ENCODE data around the gene PPFIA2.
"Not testable (repeated sequence)": the region's sequence is repeated elsewhere in the genome, so short reads cannot be mapped to it uniquely, and the experiment has no call there.

PPFIA2 gene

DNA sequence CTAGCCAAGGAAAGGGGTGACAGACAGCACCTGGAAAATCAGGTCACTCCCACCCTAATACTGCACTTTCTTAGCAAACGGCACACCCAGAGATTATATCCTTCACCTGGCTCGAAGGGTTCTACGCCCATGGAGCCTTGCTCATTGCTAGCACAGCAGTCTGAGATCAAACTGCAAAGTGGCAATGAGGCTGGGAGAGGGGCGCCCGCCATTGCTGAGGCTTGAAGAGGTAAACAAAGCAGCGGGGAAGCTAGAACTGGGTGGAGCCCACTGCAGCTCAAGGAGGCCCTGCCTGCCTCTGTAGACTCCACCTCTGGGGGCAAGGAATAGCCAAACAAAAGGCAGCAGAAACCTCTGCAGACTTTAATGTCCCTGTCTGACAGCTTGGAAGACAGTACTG lies 99.8 kb downstream of the PPFIA2 start:
- DNase-seq, result not testable (repeated sequence)

- peak; percentile 21 for DNase-seq
Measured at GRCh38 chr12:81644503-81644902, 114.6 kb downstream of the PPFIA2 start.

- no peak for DNase-seq
Measured at GRCh38 chr12:81639196-81639595, 120.0 kb downstream of the PPFIA2 start.

- no peak for DNase-seq
Measured at GRCh38 chr12:81633127-81633526, 126.0 kb downstream of the PPFIA2 start.

DNA sequence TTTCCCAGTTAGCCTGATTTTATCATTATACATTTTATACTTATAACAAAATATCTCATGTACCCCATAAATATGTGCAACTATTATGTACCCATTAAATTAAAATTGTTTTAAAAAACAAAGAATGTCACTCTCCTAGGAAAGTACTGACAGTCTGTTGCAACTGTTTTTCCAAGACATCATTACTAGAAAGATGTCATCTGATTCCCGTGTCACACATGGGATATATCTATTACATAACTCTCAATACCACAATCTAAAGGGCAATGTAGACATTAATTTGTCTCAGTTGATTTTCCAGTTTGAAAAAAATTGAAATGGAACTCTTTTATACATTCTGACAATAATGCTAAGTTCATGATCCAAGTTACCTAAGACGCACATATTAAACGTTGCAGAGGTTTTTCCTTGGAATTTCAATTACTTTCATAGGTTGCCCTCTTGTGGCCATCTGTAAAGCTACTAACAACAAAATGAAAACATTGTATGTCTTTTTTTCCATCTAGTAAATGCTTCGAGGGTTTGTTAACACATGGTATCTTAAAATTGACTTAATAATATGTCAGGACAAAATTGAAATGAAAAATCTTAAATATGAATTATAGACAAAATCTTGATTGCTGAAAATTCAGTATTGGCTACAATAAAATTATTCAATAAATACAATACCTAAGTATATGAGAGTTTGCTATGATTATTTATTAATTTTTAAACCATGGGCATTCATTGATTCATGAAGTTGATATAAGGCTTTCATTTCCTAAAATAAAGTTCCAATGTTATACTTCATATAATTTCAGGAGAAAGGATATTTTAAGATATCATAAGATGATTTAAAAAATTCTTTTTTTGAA lies 131.6 kb downstream of the PPFIA2 start:
- DNase-seq, result peak; percentile 2

- no peak for DNase-seq
Measured at GRCh38 chr12:81626406-81626805, 132.7 kb downstream of the PPFIA2 start.

- DNase-seq, result no peak
Measured at GRCh38 chr12:81617915-81618314, 141.2 kb downstream of the PPFIA2 start.

DNA sequence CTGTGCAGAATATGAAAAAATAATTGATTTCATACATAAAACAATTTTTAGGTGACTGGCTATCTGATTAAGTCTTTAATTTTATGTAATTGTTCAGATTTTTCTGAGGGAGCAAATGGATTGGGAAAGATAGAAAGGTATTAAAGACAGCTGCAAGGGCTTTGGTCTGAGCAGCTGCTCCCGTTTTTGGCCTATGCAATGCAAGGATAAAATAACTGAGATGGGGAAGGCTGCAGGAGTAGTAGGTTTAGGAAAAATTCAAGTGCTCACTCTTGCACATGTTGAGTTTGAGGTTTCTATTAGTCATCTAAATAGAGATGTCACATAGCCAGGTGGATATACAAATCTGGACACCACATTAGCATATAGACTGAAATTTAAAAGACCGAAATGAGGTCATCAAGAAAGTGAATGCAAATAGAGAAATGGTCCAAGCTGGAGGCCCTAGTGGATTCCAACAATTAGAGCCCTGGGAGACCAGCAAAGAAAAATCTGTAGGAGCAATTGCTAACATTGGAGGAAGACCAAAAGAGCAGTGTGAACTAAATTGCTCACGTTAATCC lies 144.0 kb downstream of the PPFIA2 start:
- DNase-seq, result no peak

DNA sequence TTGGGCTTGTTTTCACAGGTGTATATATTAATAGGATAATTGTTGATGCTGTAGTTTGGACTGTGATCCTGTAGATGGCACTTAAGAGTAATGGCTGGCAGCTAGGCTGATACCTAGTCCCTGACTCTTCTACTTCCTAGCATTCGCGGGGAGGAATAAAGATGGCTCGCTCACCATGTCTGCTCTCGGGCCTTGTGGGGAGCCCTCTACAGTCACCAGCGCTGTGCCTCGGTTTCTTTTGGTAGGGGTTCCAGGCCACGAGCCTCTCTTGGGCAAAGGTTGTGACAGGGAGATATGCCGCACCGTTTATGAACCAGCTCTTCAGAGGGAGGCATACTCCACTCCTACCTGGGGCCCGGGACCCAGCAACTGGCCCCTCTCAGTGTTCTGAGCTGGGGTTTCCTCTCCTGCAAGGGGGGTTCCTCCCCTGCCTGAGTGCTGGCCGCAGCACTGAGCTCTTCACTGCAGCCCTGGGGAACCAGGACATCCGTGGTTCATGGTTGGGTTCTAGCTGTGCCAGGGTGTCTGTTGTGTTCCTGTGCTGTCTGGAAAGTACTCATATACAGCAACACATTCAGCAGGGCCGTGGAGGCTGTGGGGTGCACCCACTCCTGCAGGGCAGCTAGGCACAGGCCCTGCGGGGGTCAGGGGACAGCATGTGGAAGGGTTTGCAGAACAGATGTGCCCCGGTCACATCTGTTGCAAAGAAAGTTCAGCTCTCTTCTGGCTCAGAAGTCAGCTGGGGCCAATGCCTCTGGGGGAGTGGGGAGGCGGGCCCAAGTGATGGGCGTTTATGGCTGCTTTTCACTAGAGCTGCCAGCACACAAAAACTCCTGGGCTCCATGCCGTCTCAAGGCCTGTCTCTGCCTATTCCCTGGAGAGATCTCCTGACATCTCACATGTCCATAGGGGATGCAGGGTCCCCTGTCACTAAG lies 147.9 kb downstream of the PPFIA2 start:
- DNase-seq, result no peak

GRCh38 chr12:81597928-81598604 lies 161.1 kb downstream of the PPFIA2 start:
- no peak for DNase-seq

DNA sequence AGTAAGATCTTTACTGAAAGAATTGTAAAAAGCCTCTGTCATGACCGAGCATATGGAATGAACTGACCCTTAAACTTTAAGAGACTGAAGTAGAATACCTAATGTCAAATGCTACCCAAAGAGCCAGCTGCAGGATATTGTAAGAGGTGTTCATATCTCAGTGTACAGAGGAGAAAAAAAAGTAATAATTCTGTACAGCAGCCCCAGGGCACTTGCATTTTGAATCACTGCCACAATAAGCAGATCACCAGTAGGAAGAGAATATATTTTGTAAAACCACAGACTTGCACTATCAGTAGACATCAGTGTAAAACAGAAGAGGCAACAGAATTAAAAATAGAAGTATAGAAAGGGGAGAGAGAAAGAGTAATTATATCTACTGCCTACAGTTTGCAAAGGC lies 162.6 kb downstream of the PPFIA2 start:
- no peak for DNase-seq

DNA sequence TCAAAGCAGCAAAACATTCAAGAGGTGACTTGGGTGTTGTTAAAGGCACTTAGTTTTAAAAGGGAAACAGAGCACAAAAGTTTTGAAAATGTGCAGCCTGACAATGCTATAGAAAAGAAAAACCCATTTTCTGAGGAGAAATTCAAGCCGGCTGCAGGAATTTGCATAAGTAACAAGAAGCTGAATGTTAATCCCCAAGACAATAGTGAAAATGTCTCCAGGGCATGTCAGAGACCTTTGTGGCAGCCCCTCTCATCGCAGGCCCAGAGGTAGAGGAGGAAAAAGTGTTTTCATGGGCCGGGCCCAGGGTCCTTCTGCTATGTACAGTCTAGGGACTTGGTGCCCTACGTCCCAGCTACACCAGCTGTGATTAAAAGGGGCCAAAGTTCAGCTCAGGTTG lies 167.9 kb downstream of the PPFIA2 start:
- no peak for DNase-seq

DNA sequence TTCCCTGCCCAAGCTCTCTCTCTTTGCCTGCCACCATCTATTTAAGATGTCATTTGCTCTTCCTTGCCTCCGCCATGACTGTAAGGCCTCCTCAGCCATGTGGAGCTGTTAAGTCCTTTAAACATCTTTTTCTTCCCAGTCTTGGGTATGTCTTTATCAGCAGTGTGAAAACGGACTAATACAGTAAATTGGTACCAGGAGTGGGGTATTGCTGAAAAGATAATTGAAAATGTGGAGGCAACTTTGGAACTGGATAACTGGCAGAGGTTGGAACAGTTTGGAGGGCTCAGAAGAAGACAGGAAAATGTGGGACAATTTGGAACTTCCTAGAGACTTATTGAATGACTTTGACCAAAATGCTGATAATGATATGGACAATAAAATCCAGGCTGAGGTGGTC lies 168.4 kb downstream of the PPFIA2 start:
- not testable (repeated sequence) for DNase-seq

- DNase-seq, result no peak
Measured at GRCh38 chr12:81588235-81589008, 170.7 kb downstream of the PPFIA2 start.

DNA sequence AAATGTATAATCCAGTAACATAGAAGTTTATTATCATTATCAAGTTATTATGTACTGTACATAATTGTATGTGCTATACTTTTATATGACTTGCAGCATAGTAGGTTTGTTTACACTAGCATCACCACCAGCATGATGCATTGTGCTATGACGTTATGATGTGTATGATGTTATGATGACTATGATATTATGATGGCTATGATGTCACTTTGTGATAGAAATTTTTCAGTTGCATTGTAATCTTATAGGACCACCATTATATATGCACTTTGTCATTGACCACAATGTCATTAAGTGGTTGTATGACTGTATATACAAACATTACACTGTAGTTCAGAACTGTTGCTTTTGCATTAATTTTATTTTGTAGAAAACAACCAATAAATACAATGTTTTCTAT lies 173.4 kb downstream of the PPFIA2 start:
- no peak for DNase-seq

- DNase-seq, result no peak
Measured at GRCh38 chr12:81573228-81573627, 185.9 kb downstream of the PPFIA2 start.

- DNase-seq, result no peak
Measured at GRCh38 chr12:81572411-81572810, 186.7 kb downstream of the PPFIA2 start.

GRCh38 chr12:81570234-81570633 lies 188.9 kb downstream of the PPFIA2 start:
- no peak for DNase-seq

GRCh38 chr12:81564237-81564636 lies 194.9 kb downstream of the PPFIA2 start:
- no peak for DNase-seq

- no peak for DNase-seq
Measured at GRCh38 chr12:81558031-81558430, 201.1 kb downstream of the PPFIA2 start.

DNA sequence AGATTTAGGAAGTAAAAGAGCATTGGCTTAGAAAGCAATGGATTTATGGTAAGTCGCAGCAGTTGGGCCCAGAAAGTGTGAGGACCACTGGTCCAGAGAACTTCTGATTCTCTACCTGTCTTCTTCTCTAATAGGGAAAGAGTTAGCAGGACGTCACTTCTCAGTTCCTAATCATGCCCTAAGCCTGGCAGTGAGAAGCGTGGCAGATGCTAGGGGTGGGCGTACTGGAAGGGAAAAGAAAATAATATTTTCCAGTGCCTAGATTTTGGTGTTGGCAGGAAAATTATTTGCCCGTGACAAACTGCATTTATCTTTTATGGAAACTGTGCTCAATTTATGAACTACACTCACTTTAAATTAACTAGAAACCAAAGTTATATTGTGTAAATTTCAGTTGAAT lies 212.3 kb downstream of the PPFIA2 start:
- no peak for DNase-seq

DNA sequence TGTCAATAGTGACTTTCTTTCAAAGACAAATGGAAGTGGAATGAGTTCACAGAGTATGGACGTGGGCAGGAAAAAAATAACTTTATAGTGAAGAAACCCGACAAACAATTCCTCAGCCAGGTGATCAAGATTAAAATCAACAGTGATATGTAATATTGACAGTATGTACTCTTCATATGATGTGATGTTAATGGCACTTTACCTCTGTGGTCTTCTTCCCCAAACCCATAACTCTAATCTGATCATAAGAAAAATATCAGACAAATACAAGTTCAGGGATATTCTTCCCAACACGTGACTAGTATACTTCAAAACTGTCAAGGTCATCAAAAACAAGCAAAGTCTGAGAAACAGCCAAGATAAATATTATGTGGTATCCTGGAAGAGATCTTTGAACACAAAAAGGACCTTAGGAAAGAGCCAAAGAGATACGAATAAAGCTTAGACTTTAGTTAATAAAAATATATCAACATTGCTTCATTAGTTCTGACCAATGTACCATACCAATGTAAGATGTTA lies 215.5 kb downstream of the PPFIA2 start:
- no peak for DNase-seq

All from activated CD4-positive, alpha-beta T cell treated with anti-CD3 and anti-CD28 coated beads, Interleukin-2, amount 50 U/mL, for 16 hours (primary cell).